Left ventricle myocardium superior (tissue), 1 donor: Measurements from ENCODE around the gene NDUFC2. TPM values are rescaled to one million over a fixed set of nuclear protein-coding genes. Genes with fewer than 3 reads are reported as not detected.
"Not testable (repeated sequence)": the region's sequence is repeated elsewhere in the genome, so short reads cannot be mapped to it uniquely, and the experiment has no call there.

Experiments
- ATAC-seq: fragments of 200-7000 bp; cut with Tn5 transposase; one replicate; pipeline ENCODE4 v1.9.1; 2020; ENCODE audit warnings: mild to moderate bottlenecking, moderate library complexity
- DNase-seq: peaks from one replicate; pipeline ENCODE4 v3.0.0-alpha.2; 2020
- intact Hi-C: fragments of 100-400 bp; cut with micrococcal nuclease; formaldehyde crosslinking; loops from one replicate; pipeline ENCODE4 v1.11.0; 2022
- long read RNA-seq: library from polyadenylated mRNA; unstranded; transcript quantifications from one replicate; pipeline ENCODE4 v2.0.0, GENCODE V29; 2021
- total RNA-seq: library from RNA; stranded (reverse); fragmentation: NEBNext Ultra II Directional; extraction: Animal tissue kit (Norgen Biotek cat#: 25700); gene quantifications from one replicate; pipeline ENCODE4 v1.2.1, GENCODE V29; 2021
- donor health status: DM: no; HTN: yes; CAD: no; lungs with severe emphysema.

NDUFC2 gene
- total RNA-seq = 348 TPM
- long read RNA-seq, transcript NDUFC2-201 (3 exons, 2,518 nt) = major isoform, 186 of 193 reads
- long read RNA-seq, partial matches to known transcripts = 3 of 193 reads
- long read RNA-seq, other reads (novel, unspliced or antisense) = 4 of 193 reads

GRCh38 chr11:78079232-78080083, at the start of gene NDUFC2:
Gene NDUFC2 (minus strand): TSS chr11:78079862. CDS start chr11:78079744, 118 bp downstream.
- DNase-seq (peak; percentile 90), ATAC-seq (peak; percentile 96)
- intact Hi-C loops = no loop called here

DNA sequence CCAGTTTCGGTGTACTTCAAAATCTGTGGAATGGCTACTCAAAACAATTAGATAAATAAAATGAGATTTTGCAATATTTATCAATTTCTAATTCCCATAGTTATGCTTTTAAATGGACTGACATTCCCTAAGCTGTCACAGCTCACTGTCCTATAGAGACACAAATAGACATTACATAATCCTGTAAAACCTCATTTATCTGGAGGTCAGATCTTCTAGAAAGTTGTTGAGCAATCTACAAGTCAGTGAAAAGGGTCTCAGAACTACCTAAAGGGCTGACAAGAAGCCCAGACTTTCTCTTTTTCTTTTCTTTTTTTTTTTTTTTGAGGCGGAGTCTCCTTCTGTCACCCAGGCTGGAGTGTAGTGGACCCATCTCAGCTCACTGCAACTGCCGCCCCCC, 47.7 kb upstream of the NDUFC2 start:
- DNase-seq = no peak
- no peak for ATAC-seq
- intact Hi-C loops = no loop called here

DNA sequence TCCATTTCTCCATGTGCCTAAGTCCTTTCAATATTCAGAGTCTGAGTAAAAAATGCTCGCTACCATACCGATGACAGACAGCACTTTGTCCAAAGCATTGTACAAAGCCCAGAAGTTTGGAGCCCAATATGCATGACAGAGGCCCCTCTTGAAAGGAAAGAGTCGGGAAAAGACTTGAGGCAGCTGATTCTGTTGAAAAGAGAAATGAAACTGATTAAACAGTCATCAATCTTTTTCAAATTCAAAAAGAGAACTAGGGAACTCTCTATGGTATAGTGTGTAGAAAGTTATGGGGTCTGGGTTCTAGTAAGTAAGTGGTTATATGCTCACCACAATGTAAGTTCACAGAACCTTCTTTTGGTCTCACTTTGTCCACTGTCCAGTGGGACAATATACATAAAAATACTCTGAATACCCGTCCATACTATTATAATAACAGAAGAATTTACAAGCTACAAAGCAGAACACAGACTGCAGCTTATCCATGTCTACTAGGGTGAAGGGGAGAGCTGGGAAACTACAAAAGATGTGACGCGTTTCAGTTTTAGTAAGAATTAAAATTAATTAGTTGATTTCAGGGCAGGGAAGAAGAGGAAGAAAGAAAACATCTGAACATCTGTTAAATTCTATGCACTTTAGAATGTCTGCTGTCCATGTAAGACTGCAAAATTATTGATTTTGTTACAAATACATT, 33.1 kb upstream of the NDUFC2 start:
- DNase-seq = no peak
- intact Hi-C loops = no loop called here
- no peak for ATAC-seq

GRCh38 chr11:78111298-78111697, 31.6 kb upstream of the NDUFC2 start:
- DNase-seq (no peak), ATAC-seq (no peak)
- intact Hi-C loops = no loop called here

DNA sequence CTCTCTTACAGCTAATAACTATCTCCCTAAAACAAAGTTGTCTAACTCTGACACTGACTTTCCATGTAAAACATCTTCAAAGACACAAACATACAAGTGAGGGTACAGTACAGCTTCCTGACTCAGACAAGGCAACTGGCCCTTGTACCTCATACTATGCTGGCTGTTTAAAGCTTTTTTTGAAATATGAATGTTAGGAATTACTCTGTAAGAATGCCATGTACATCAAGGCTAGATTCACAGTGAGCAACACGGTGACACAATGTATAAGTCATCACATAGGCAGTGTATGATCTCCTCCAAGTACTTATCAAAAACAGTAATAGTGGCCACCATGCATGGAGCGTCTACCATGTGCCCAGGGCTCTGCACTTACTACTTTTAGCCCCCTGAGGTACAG, 31.2 kb upstream of the NDUFC2 start:
- ATAC-seq = no peak
- intact Hi-C loops = no loop called here

DNA sequence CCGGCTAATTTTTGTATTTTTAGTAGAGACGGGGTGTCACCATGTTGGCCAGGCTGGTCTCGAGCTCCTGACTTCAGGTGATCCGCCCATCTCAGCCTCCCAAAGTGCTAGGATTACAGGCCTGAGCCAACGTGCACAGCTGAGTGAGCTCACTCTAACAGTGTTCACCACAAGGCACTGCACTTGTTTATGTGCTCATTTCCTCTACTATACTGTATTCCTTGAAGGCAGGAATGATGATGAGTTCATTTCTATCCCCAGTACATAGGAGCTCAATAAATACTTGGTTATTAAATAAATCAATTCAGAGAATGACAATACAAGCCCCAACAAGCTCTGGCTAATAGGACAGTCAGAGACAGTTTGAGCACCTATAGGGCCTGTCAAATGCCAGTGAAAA, 30.7 kb upstream of the NDUFC2 start:
- no peak for DNase-seq
- intact Hi-C loops = no loop called here
- ATAC-seq = no peak

More for the DNA sequence above, 31.2 kb upstream of the NDUFC2 start:
- no peak for DNase-seq

- intact Hi-C loops = no loop called here
- ATAC-seq = no peak
- no peak for DNase-seq
Measured at GRCh38 chr11:78109081-78110015, 29.7 kb upstream of the NDUFC2 start.

- ATAC-seq (no peak), DNase-seq (no peak)
- intact Hi-C loops = no loop called here
Measured at GRCh38 chr11:78100676-78101472, 21.2 kb upstream of the NDUFC2 start.

- intact Hi-C loops = no loop called here
- ATAC-seq = peak; percentile 24
- DNase-seq = no peak
Measured at GRCh38 chr11:78100261-78100660, 20.6 kb upstream of the NDUFC2 start.

GRCh38 chr11:78099666-78100065, 20.0 kb upstream of the NDUFC2 start:
- intact Hi-C loops = no loop called here
- DNase-seq (no peak), ATAC-seq (no peak)

DNA sequence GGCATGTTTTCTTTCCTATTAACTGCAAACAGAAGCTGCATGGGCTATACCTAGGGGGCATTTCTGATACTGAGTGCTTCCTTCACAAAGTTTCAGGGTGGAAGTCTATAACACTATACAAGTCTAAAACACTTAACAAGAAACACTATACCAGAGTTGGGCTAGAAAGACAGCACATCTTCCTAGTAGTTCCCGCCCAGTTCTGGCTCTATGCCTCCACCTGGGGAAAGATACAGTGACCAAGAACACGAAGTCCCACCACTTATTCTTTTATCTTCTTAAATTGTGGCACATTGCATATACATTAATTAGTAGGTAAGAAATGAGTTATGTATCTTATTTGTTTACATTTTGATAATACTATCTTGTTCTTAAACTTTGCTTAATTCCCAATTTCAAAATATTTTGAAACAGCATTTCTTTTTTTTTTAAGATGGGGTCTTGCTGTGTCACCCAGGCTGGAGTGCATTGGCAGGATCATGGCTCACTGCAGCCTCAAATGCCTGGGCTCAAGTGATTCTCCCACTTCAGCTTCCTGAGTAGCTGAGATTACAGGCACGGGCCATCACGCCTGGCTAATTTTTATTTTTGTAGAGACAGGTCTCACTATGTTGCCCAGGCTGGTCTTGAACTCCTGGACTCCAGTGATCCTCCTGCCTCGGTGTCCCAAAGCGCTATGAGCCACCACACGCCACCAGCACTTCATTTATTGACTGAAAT, 18.2 kb upstream of the NDUFC2 start:
- DNase-seq (no peak), ATAC-seq (no peak)
- intact Hi-C loops = no loop called here

DNA sequence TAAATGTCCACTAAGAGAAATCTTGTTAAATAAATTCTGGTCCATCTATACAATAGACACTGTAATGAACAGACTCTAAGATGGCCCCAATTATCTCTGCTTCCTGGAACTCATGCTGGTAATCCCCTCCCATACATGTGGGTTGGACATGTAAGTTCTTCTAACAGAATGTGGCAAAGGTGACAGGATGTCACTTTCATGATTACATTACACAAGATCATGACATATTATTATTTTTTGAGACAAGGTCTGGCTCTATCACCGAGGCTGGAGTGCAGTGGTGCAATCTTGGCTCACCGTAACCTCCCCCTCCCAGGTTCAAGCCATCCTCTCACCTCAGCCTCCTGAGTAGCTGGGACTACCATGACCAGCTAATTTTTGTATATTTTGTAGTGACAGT, 14.6 kb upstream of the NDUFC2 start:
- DNase-seq (no peak), ATAC-seq (no peak)

DNA sequence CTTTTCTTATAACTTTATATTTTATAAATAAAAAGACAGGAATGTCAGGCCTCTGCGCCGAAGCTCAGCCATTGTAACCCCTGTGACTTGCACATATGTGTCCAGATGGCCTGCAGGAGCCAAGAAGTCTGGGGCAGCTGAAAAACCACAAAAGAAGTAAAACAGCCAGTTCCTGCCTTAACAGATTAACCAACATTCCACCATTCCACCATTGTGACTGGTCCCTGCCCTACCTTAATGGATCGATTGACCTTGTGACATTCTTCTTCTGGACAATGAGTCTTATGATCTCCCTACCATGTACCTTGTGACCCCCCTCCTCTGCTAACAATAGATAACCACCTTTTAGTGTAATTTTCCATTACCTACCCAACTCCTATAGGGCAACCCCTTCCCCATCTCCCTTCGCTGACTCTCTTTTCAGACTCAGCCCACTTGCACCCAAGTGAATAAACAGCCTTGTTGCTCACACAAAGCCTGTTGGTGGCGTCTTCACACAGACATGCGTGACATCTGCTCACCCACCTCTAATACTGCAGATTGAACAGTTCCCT, 6.9 kb upstream of the NDUFC2 start:
- ATAC-seq, intact Hi-C loops, DNase-seq: not testable (repeated sequence)

More for the DNA sequence above, 14.6 kb upstream of the NDUFC2 start:
- intact Hi-C loops = no loop called here

DNA sequence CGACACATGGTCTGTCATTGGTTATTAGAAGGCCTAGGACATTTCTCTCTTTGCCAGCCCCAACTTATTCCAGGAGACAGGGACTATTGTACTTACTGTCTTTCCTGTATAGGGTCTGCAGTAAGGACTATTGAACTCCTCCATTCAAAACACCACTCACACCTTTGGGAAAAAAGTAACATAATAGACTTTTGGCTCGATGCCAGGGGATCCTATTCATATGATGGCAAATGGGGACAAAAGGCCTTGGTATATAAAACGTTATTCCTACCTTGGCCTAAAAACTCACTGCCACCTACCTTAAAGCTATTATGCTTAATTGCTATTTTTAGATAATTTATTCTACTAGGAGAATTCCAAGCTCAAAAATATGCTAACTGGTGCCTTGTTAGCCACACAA, 6.3 kb upstream of the NDUFC2 start:
- no peak for DNase-seq
- ATAC-seq = no peak
- intact Hi-C loops = no loop called here

GRCh38 chr11:78084506-78084905, 4.8 kb upstream of the NDUFC2 start:
- ATAC-seq, intact Hi-C loops, DNase-seq: not testable (repeated sequence)

GRCh38 chr11:78083021-78083420, 3.4 kb upstream of the NDUFC2 start:
- ATAC-seq = no peak
- intact Hi-C loops = no loop called here

DNA sequence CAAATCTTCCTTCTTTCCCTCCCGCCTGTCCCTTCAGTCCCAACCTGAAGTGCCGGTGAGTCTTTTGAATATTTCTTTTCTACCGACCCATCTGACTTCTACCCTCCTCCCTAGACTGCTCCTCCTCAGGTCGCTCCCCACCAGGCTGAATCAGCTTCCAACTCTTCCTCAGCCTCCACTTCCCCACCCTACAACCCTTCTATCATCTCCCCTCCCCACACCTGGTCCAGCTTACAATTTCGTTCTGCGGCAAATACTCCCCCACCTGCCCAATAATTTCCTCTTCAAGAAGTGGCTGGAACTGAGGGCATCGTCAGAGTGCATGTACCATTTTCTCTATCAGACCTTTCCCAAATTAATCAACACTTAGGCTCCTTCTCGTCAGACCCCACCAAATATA, 2.5 kb upstream of the NDUFC2 start:
- intact Hi-C loops = no loop called here
- DNase-seq (no peak), ATAC-seq (no peak)

More at GRCh38 chr11:78083021-78083420, 3.4 kb upstream of the NDUFC2 start:
- no peak for DNase-seq
